ENCODE measurements around the gene TNFAIP8L3. TPM values are rescaled to one million over a fixed set of nuclear protein-coding genes. Genes with fewer than 3 reads are reported as not detected.

TNFAIP8L3 gene
- total RNA-seq, 1 donor from 2014 or later = not detected

DNA sequence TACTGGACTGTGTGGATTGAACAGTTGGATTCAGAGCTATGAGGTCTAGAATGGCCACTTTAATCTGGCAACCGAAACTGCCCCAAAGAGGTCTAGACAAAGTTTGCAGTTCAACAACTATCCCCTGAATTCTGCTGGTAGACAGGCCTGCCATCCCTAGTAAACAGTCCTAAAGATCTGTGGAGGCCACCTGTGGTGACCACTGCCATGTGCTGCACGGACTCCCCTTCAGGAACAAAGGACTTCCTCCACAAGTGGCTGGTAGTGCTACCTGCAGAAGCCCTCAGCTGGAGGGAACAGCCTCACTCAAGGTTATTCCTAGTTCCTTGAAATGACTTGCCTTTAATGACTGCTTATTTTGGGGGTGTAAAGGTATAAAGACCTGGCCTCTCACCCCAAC, 6.1 kb downstream of the TNFAIP8L3 start:
- Mint-ChIP-seq H3K4me1 (ENCODE audit: low read depth, unreplicated experiment) (no peaks in the 10 kb centered on the region), H3K27me3 (ENCODE audit: unreplicated experiment) (peaks cover 7% of the 10 kb centered on the region), H3K4me3 (ENCODE audit: unreplicated experiment) (no peak overlapping the region), H3K36me3 (ENCODE audit: unreplicated experiment) (no peaks in the 10 kb centered on the region), H3K27ac (ENCODE audit: unreplicated experiment) (no peak overlapping the region), H3K9me3 (ENCODE audit: unreplicated experiment) (no peaks in the 10 kb centered on the region)
- no peak for DNase-seq
- TF ChIP-seq, protein P1, sequence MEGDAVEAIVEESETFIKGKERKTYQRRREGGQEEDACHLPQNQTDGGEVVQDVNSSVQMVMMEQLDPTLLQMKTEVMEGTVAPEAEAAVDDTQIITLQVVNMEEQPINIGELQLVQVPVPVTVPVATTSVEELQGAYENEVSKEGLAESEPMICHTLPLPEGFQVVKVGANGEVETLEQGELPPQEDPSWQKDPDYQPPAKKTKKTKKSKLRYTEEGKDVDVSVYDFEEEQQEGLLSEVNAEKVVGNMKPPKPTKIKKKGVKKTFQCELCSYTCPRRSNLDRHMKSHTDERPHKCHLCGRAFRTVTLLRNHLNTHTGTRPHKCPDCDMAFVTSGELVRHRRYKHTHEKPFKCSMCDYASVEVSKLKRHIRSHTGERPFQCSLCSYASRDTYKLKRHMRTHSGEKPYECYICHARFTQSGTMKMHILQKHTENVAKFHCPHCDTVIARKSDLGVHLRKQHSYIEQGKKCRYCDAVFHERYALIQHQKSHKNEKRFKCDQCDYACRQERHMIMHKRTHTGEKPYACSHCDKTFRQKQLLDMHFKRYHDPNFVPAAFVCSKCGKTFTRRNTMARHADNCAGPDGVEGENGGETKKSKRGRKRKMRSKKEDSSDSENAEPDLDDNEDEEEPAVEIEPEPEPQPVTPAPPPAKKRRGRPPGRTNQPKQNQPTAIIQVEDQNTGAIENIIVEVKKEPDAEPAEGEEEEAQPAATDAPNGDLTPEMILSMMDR (IDR thresholded peaks at IDR 0.05; ENCODE audit: partially characterized antibody, unreplicated experiment) = no peak

DNA sequence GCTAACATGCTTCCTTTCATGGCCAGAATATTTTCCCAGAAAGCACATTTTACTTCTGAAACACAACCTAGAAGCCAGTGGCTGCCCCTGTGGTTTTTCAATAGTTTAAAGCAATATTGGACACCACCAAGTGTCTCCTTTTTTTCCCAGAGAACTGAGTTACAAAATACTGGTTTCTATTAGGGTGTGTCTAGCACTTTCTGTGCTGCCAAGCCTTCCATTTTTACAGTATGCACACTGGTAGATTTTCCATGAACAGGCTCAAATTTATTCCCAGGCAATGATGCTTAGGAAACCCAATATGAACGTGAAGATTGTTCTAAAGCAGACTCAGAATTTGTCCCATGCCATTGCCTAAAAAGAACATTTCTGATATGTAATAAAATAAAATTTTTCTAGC, 7.2 kb downstream of the TNFAIP8L3 start:
- no peaks in the 10 kb centered on the region for H3K4me1 Mint-ChIP-seq (ENCODE audit: low read depth, unreplicated experiment)
- no peak overlapping the region for H3K27ac Mint-ChIP-seq (ENCODE audit: unreplicated experiment)
- H3K36me3 Mint-ChIP-seq (ENCODE audit: unreplicated experiment) = no peaks in the 10 kb centered on the region
- H3K4me3 Mint-ChIP-seq (ENCODE audit: unreplicated experiment) = no peak overlapping the region
- TF ChIP-seq, protein P1 (IDR thresholded peaks at IDR 0.05; ENCODE audit: partially characterized antibody, unreplicated experiment) = no peak
- no peak for DNase-seq
- no peaks in the 10 kb centered on the region for H3K9me3 Mint-ChIP-seq (ENCODE audit: unreplicated experiment)
- peaks cover 7% of the 10 kb centered on the region for H3K27me3 Mint-ChIP-seq (ENCODE audit: unreplicated experiment)

DNA sequence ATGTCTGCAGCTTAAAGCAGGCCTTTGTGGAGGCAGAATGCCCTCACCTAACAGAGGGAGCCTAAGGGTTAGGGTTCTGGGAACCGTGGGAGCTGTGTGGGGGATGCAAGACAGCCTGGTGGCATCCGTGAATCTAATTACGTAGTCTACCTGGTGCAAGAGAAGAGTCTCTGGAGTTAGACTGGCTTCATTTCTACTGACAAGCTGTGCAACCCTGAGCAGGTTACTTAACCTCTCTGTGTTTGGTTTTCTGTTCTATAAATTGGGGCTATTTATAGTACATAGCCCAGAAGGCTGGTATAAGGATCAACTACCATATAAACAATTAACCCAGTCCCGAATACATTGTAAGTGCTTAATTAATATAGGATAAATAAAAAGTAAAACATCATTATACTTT, 8.3 kb downstream of the TNFAIP8L3 start:
- DNase-seq = no peak
- TF ChIP-seq, protein P1 (IDR thresholded peaks at IDR 0.05; ENCODE audit: partially characterized antibody, unreplicated experiment) = no peak
- H3K27me3 Mint-ChIP-seq (ENCODE audit: unreplicated experiment) = peaks cover 2% of the 10 kb centered on the region
- no peaks in the 10 kb centered on the region for H3K4me1 Mint-ChIP-seq (ENCODE audit: low read depth, unreplicated experiment)
- no peaks in the 10 kb centered on the region for H3K9me3 Mint-ChIP-seq (ENCODE audit: unreplicated experiment)
- no peaks in the 10 kb centered on the region for H3K36me3 Mint-ChIP-seq (ENCODE audit: unreplicated experiment)
- no peak overlapping the region for H3K4me3 Mint-ChIP-seq (ENCODE audit: unreplicated experiment)
- H3K27ac Mint-ChIP-seq (ENCODE audit: unreplicated experiment) = no peak overlapping the region

DNA sequence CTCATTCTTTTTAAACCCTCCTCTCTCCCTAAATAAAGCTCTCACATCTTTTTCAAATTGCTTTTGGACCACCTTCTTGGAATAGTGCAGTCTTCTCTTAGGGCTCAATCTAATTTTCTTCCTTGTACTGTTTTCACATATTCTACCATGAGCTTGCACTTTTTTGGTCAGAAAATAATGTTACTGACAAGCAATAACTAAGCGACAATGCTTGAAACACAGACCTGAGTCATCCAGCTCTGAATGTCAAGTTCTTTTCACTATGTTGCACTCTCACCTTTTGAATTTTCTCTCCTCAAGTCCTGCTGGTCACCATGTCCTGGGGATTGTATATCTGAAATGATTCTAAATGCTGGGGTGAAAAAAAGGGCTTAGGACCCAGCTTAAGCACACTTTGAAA, 8.9 kb downstream of the TNFAIP8L3 start:
- Mint-ChIP-seq H3K4me3 (ENCODE audit: unreplicated experiment) (no peak overlapping the region), H3K27me3 (ENCODE audit: unreplicated experiment) (no peaks in the 10 kb centered on the region), H3K9me3 (ENCODE audit: unreplicated experiment) (no peaks in the 10 kb centered on the region), H3K4me1 (ENCODE audit: low read depth, unreplicated experiment) (no peaks in the 10 kb centered on the region), H3K36me3 (ENCODE audit: unreplicated experiment) (no peaks in the 10 kb centered on the region), H3K27ac (ENCODE audit: unreplicated experiment) (no peak overlapping the region)
- TF ChIP-seq, protein P1 (IDR thresholded peaks at IDR 0.05; ENCODE audit: partially characterized antibody, unreplicated experiment) = no peak
- DNase-seq = no peak

DNA sequence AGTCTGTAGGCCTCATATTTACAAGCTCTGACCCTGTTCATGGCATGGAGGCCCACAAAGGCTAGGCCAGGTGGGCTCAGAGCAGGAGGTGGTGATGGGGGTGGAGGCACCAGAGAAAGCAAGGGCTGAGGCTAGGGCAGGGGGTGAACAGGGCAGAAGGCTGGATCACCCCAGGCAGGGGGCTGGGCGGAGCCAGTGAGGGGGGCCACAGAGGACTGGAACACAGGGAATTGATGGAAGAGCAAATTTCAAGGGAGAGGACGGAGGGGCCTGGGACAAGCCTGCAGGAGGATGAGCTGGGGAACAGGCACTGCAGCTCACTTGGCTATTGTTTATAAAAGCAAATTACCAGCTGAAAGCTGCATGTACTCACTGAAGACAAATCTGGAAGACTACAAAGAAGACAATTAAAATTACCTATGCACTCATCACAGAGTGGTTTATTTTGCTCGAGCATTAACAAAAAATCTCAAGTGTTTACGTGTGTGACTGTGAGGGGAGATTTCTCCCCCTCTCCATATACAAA, 11.0 kb downstream of the TNFAIP8L3 start:
- Mint-ChIP-seq H3K27ac (ENCODE audit: unreplicated experiment) (no peak overlapping the region), H3K4me3 (ENCODE audit: unreplicated experiment) (no peak overlapping the region), H3K4me1 (ENCODE audit: low read depth, unreplicated experiment) (no peaks in the 10 kb centered on the region), H3K9me3 (ENCODE audit: unreplicated experiment) (no peaks in the 10 kb centered on the region), H3K36me3 (ENCODE audit: unreplicated experiment) (no peaks in the 10 kb centered on the region), H3K27me3 (ENCODE audit: unreplicated experiment) (peaks cover 2% of the 10 kb centered on the region)
- TF ChIP-seq, protein P1 (IDR thresholded peaks at IDR 0.05; ENCODE audit: partially characterized antibody, unreplicated experiment) = no peak
- no peak for DNase-seq
